ENCODE results near the gene CPNE6. TPM values are rescaled to one million over a fixed set of nuclear protein-coding genes. Genes with fewer than 3 reads are reported as not detected.

CPNE6 gene
- total RNA-seq, 4 donors from 2014 or later, result 0.29 TPM; not detected in 3

- 94 to 96% methylated on average over 8 of the region's 8 CpGs for WGBS, 2 donors
Measured at GRCh38 chr14:24121210-24121609, 49.8 kb downstream of the CPNE6 start.

GRCh38 chr14:24122416-24122815 is 51.1 kb downstream of the CPNE6 start:
- Histone ChIP-seq H3K9me3 (no peaks in the 10 kb centered on the region), H3K27me3 (no peaks in the 10 kb centered on the region), H3K36me3 (peaks cover 55 to 65% of the 10 kb centered on the region in 2 donors), H3K4me1 (no peaks in the 10 kb centered on the region), H3K4me3 (replicated peaks in 1 of 3) (no peak overlapping the region), H3K27ac (no peak overlapping the region)
- intact Hi-C loops (cut with DNase I), result no loop called here
- 94 to 96% methylated on average over 4 of the region's 4 CpGs for WGBS, 2 donors
- TF ChIP-seq CTCF (IDR thresholded peaks at IDR 0.05), result no peak
- no peak for TF ChIP-seq POLR2A (IDR thresholded peaks at IDR 0.05)
- DNase-seq, result no peak

More at GRCh38 chr14:24121210-24121609, 49.8 kb downstream of the CPNE6 start:
- Histone ChIP-seq H3K36me3 (peaks cover 55 to 69% of the 10 kb centered on the region in 2 donors), H3K4me1 (peaks cover 6 to 10% of the 10 kb centered on the region in 2 donors), H3K27ac (no peak overlapping the region), H3K27me3 (no peaks in the 10 kb centered on the region), H3K9me3 (no peaks in the 10 kb centered on the region), H3K4me3 (replicated peaks in 1 of 3) (no peak overlapping the region)
- no peak for DNase-seq
- intact Hi-C loops (cut with DNase I), result no loop called here
- TF ChIP-seq CTCF (IDR thresholded peaks at IDR 0.05) (no peak), POLR2A (IDR thresholded peaks at IDR 0.05) (no peak)

GRCh38 chr14:24122898-24123297 is 51.5 kb downstream of the CPNE6 start:
- WGBS, 2 donors, result 96% methylated on average over 8 of the region's 8 CpGs
- H3K36me3 ChIP-seq, result peaks cover 55 to 63% of the 10 kb centered on the region in 2 donors
- no peak overlapping the region for H3K4me3 ChIP-seq (replicated peaks in 1 of 3)
- intact Hi-C loops (cut with DNase I), result no loop called here
- H3K4me1 ChIP-seq, result no peaks in the 10 kb centered on the region
- no peaks in the 10 kb centered on the region for H3K27me3 ChIP-seq
- H3K9me3 ChIP-seq, result no peaks in the 10 kb centered on the region
- no peak overlapping the region for H3K27ac ChIP-seq
- TF ChIP-seq CTCF (IDR thresholded peaks at IDR 0.05) (no peak), POLR2A (IDR thresholded peaks at IDR 0.05) (no peak)
- no peak for DNase-seq

- Histone ChIP-seq H3K9me3 (no peaks in the 10 kb centered on the region), H3K36me3 (peaks cover 47 to 55% of the 10 kb centered on the region in 2 donors), H3K4me1 (no peaks in the 10 kb centered on the region), H3K27me3 (no peaks in the 10 kb centered on the region), H3K27ac (no peak overlapping the region), H3K4me3 (replicated peaks in 1 of 3) (no peak overlapping the region)
- 85 to 87% methylated on average over 9 of the region's 9 CpGs for WGBS, 2 donors
- TF ChIP-seq CTCF (IDR thresholded peaks at IDR 0.05), result no peak
- TF ChIP-seq POLR2A (IDR thresholded peaks at IDR 0.05), result no peak
- DNase-seq, result no peak
- intact Hi-C loops (cut with DNase I), result no loop called here
Measured at GRCh38 chr14:24123424-24124417, 52.4 kb downstream of the CPNE6 start.

- DNase-seq, result no peak
- intact Hi-C loops (cut with DNase I), result no loop called here
- Histone ChIP-seq H3K27me3 (no peaks in the 10 kb centered on the region), H3K27ac (no peak overlapping the region), H3K4me1 (peaks cover 0 to 3% of the 10 kb centered on the region in 2 donors), H3K36me3 (peaks cover 18 to 24% of the 10 kb centered on the region in 2 donors), H3K4me3 (replicated peaks in 1 of 3) (no peak overlapping the region), H3K9me3 (no peaks in the 10 kb centered on the region)
- TF ChIP-seq POLR2A (IDR thresholded peaks at IDR 0.05) (no peak), CTCF (IDR thresholded peaks at IDR 0.05) (no peak)
Measured at GRCh38 chr14:24126939-24127338, 55.6 kb downstream of the CPNE6 start.
